Cardiac fibroblast (primary cell): ENCODE measurements around the gene NCS1.

ENCODE experiments used
- DNase-seq, 2 donors: peaks; one replicate each; pipeline versions ENCODE4 v3.0.0 to v3.0.0-alpha.2; 2010; ENCODE audit warnings: low read depth in 2 of 2
- H3K4me3 ChIP-seq, 2 donors: replicated peaks in 1 of 2; 1 replicate in 1 of 2; 2 replicates in 1 of 2; pipeline ENCODE4 v1.5.1; 2011; ENCODE audit warnings: low read depth in 2 of 2, low read length in 2 of 2, mild to moderate bottlenecking in 2 of 2, moderate library complexity in 1 of 2
- TF ChIP-seq, protein P1 (sequence below): IDR thresholded peaks from one replicate; pipeline ENCODE4 v1.5.1; 2011; ENCODE audit warnings: low read depth, mild to moderate bottlenecking, low read length, inconsistent platforms

The NCS1 gene

DNA sequence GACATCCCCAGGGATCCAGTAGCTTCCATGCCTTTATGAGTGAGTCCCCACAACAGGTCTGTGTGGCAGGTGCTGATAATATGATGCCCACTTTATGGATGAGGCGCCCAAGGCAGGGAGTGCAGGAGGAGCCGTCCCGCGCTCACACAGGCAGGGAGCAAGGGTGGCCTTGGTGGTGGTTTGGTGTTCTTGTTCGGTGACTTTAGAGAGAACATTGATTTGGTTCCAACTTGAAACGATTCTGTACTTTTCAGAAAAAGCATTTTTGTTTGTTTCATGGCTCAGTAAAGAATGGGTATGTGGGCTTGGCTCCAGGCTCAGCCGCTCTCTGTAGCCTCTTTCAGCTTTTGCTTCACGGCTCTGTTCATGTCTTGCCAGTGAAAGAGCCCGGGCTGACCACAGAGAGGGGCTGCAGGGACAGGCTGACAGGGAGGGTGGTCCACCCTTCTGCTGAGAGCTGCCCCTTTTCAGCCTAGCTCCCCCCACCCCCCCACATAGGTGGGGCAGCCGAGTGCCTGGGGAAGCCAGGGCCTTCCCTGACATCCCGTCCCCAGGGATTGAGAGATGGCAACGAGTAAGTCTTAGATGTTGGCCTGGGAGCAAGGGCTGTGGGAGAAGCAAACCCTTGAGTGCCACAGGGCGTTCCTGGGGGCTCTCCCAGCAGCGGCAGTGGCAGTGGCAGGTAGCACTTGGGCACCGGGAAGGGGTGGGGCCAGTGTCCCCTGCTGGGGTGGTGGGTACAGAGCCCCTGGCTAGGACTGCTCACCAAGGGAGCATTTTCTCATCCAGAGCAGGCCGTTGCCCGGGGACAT is 28.0 kb downstream of the NCS1 start:
- no peak overlapping the region for H3K4me3 ChIP-seq
- TF ChIP-seq, protein P1, sequence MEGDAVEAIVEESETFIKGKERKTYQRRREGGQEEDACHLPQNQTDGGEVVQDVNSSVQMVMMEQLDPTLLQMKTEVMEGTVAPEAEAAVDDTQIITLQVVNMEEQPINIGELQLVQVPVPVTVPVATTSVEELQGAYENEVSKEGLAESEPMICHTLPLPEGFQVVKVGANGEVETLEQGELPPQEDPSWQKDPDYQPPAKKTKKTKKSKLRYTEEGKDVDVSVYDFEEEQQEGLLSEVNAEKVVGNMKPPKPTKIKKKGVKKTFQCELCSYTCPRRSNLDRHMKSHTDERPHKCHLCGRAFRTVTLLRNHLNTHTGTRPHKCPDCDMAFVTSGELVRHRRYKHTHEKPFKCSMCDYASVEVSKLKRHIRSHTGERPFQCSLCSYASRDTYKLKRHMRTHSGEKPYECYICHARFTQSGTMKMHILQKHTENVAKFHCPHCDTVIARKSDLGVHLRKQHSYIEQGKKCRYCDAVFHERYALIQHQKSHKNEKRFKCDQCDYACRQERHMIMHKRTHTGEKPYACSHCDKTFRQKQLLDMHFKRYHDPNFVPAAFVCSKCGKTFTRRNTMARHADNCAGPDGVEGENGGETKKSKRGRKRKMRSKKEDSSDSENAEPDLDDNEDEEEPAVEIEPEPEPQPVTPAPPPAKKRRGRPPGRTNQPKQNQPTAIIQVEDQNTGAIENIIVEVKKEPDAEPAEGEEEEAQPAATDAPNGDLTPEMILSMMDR = no peak
- DNase-seq = no peak

DNA sequence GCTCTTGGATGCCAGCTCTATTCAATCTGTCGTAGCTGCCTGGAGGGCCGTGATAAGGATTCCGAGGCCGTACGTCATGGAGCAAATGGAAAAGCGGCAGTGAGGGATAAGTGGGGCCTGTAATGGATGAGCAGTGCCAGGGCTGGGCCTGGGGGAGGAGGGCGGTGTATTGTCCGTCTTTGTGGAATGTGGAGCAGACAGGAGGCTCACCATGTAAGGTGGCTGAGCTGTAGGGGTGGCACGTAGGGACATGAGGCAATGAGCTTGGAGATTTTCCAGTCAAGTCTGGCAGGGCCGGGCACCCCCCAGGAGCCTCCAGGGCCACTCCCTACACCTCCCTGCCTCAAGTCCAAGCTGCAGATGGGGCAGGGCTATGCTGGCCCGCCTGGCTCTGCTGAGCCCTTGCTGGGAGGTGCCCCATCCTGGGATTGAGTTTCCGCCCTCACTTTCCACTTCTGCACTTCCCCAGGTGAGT is 29.2 kb downstream of the NCS1 start:
- H3K4me3 ChIP-seq = no peak overlapping the region
- no peak for DNase-seq
- TF ChIP-seq, protein P1 = no peak

DNA sequence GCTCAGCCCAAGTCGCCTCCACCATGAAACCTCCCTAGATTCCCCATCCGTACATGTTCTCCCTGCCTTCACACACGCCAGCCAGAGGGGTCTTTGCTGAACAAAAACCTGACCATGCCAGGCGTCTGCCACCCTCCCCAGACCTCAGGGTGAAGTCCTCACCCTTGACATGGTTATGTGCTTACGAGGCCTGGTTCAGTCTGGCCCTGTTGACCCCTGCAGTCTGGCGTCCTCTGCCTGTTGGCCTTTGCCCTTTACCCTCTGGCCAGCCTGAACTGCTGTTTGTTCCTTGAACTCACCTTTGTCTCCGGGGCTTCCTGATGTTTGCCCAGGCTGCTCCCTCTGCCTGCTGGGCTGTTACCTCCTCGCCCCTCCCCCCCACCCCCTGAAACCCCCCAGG is 29.8 kb downstream of the NCS1 start:
- no peak for DNase-seq

DNA sequence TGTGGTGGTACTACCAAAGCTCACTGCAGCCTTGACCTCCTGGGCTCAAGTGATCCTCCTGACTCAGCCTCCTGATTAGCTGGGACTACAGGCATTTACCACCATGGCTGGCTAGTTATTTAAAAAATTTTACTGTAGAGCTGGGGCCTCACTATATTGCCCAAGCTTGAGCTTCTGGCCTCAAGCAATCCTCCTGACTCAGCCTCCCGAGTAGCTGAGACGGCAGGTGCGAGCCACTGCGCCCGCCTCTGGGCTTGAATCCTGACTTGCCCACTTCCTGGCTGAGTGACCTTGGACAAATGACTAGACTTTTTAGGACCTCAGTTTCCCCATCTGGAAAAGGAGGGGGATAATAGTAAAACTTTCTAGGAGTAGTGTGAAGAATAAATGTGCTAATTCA is 32.1 kb downstream of the NCS1 start:
- TF ChIP-seq, protein P1 = no peak
- DNase-seq = no peak
- no peak overlapping the region for H3K4me3 ChIP-seq

More for the DNA sequence above, 29.8 kb downstream of the NCS1 start:
- no peak overlapping the region for H3K4me3 ChIP-seq
- TF ChIP-seq, protein P1 = no peak

DNA sequence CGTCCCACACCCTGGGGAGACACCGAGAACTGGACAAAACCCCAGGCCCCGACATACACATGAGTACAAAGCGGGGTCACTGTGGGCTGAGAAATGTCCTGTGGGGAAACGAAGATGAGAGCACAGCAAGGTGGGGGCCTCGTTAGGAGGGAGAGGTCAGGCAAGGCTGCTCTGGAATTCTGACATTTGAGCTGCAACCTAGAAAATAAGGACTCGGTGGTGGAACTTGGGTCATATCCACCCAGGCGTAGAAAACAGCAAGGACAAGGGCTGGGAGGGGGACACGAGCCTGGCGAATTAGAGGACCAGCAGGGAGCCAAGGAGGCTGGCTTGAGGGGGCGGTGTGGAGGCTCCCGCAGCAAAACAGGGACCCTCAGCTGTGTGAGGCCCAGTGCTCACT is 32.8 kb downstream of the NCS1 start:
- TF ChIP-seq, protein P1 = no peak
- no peak for DNase-seq
- no peak overlapping the region for H3K4me3 ChIP-seq

DNA sequence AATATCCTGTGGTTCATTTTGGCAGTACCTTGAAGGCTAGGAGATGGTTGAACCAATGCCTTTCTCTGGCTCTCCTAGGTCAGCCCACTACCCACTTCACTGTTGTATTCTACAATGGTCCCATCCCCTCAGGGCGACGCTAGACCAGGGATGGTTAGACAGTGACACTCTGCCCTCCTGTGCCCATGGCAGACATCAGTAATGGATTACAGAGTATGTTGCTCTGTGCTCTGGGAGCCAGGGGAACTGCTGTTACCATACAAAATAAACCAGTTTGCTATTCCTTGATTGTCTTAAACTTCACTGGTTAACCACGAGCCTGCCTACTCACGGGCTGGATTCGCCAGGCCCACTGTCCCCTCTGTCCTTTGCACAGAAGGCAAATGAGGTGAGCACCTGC is 33.7 kb downstream of the NCS1 start:
- H3K4me3 ChIP-seq = no peak overlapping the region
- no peak for DNase-seq
- TF ChIP-seq, protein P1 = no peak
